ENCODE results near the gene PLXNA4.

PLXNA4 gene

GRCh38 chr7:132082394-132082793 lies 493.9 kb downstream of the PLXNA4 start:
- H3K27ac ChIP-seq: no peak overlapping the region
- no peak for DNase-seq (ENCODE audit: low spot score)
- TF ChIP-seq CTCF (conservative IDR thresholded peaks at IDR 0.05; ENCODE audit: low read depth): no peak
- CTCF ChIA-PET: no interaction called here
- POLR2A ChIA-PET (ENCODE audit: low non-redundant PET): no interaction called here

DNA sequence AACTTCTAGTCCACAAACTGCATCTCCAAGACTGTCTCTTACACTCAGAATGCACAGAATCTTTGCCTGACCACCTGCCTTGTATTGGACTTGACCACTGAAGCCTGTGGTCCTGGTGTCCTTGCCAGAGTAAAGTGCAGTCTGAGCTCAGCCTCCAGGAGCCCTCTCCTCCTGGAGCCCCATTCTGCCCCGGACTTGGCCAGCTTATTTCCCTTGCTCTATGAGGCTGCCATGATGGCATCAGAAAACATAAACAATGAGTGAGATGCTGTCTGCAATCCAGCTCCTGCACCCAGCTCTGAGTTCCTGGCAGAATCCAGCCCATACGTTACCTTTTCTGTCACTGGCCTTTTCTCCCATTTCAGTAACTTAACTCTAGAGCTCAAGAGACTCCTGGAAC lies 494.6 kb downstream of the PLXNA4 start:
- ChIA-PET POLR2A (ENCODE audit: low non-redundant PET) (no interaction called here), CTCF (no interaction called here)
- DNase-seq (ENCODE audit: low spot score): no peak
- TF ChIP-seq CTCF (conservative IDR thresholded peaks at IDR 0.05; ENCODE audit: low read depth): no peak
- H3K27ac ChIP-seq: no peak overlapping the region

- ChIA-PET POLR2A (ENCODE audit: low non-redundant PET) (no interaction called here), CTCF (no interaction called here)
- DNase-seq (ENCODE audit: low spot score): no peak
- no peak overlapping the region for H3K27ac ChIP-seq
- no peak for TF ChIP-seq CTCF (conservative IDR thresholded peaks at IDR 0.05; ENCODE audit: low read depth)
Measured at GRCh38 chr7:132080967-132081668, 495.2 kb downstream of the PLXNA4 start.

DNA sequence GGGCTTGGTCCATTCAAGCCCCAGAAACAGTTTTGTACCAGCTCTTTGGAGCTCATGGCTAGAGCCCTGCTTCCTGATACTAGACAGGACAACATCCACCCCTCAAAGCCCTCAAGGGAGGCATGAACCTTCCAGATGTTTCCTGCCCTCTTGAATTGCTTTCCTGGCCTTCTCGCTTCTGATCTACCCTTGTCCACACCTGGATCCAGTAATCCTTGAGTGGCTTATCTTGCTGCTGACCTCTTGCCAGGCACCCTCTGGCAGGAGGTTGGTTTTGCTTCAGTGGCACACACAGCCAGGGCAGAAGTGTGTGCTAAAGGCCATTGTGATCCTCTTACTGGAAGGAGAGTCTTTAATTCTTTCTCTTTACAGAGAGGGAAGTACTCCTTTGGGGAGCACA lies 495.8 kb downstream of the PLXNA4 start:
- DNase-seq (ENCODE audit: low spot score): no peak
- H3K27ac ChIP-seq: no peak overlapping the region
- CTCF ChIA-PET: no interaction called here
- POLR2A ChIA-PET (ENCODE audit: low non-redundant PET): no interaction called here
- TF ChIP-seq CTCF (conservative IDR thresholded peaks at IDR 0.05; ENCODE audit: low read depth): no peak

- ChIA-PET CTCF (interaction anchor here (0.5 kb wide), 1 partner anchor 150 kb away, joined by 3 read pairs; no protein-coding TSS in a partner anchor), POLR2A (ENCODE audit: low non-redundant PET) (no interaction called here)
- no peak overlapping the region for H3K27ac ChIP-seq
- TF ChIP-seq CTCF (conservative IDR thresholded peaks at IDR 0.05; ENCODE audit: low read depth): no peak
- DNase-seq (ENCODE audit: low spot score): no peak
Measured at GRCh38 chr7:132078891-132079735, 497.2 kb downstream of the PLXNA4 start.

- no peak overlapping the region for H3K27ac ChIP-seq
- POLR2A ChIA-PET (ENCODE audit: low non-redundant PET): no interaction called here
- TF ChIP-seq CTCF (conservative IDR thresholded peaks at IDR 0.05; ENCODE audit: low read depth): no peak
- no peak for DNase-seq (ENCODE audit: low spot score)
- CTCF ChIA-PET: interaction anchor here (0.5 kb wide), 1 partner anchor 23 kb away, joined by 4 read pairs; no protein-coding TSS in a partner anchor
Measured at GRCh38 chr7:132077971-132078685, 498.1 kb downstream of the PLXNA4 start.
